GM19397 (cell line): Measurements from ENCODE around the gene LOXHD1.

Experiments used
- ATAC-seq: cut with Tn5 transposase; IDR thresholded peaks from one replicate; pipeline ENCODE4 v1.9.1; 2021; ENCODE audit warnings: mild to moderate bottlenecking, moderate library complexity; ENCODE audit not compliant: unreplicated experiment

The LOXHD1 gene

DNA sequence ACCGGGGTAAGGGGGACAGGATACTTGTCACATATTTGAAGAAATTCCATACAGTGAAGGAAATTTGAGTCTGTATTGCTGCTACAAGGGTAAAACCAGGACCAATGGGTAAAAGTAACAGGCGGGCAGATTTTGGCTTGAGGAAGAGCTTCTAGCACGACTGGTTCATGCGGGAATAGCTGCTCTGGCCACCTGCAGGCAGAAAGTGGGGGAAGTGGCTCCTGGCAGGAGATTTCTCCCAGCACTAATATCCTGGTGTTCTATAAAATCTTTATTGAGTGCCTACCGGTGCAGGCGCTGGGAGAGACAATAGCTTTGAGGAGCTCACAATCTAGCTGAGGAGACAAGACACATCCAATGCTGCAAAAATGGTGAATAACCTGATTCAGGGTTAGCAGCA lies 198.5 kb downstream of the LOXHD1 start:
- no peak for ATAC-seq

DNA sequence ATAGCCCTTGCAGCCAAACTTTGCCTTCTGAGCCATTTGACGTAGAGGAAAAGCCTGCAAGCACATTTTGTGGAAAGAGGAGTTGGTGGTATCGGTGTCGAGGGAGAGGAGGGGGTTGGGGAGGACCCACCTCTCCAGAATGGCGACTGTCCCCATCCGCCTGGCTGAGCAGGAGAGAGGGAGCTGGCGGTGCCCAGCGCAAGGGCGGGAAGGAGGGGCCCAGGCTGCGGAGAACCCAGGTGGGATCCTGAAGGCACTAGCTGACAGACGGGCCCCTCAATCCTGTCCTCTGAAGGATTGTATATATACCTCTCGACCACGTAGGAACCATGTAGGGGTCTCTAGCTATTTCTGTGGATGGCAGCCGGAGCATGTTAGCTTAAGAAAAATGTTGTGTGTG lies 200.3 kb downstream of the LOXHD1 start:
- ATAC-seq, result no peak

DNA sequence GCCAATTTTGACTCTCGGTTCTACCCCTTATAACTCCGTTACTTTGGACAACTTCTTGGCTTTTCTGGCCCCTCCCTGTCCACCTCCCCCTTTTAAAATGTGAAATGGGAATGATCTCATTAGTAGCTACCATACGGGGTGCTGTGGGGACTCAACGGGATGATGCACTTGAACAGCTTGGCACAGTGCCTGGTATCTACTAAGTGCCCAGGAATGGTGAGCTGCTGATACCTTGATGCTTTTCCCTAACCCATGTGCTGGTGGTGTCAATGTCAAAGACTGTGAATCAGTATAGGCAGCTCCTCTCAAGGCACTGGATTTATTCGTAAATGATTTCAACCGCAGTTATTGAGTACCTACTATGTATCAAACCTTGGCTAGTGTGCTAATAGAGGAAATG lies 204.2 kb downstream of the LOXHD1 start:
- no peak for ATAC-seq

DNA sequence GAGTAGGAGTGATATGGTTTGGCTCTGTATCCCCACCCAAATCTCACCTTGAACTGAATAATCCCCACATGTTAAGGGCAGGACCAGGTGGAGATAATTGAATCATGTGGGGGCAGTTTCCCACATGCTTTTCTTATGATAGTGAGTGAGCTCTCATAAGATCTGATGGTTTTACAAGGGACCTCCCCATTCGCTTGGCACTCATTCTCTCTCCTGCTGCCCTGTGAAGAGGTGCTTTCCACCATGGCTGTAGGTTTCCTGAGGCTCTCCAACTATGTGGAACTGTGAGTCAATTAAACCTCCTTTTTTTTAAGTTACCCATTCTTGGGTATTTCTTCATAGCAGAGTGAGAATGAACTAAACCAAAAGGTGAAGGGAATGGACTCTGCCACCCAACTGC lies 207.5 kb downstream of the LOXHD1 start:
- no peak for ATAC-seq

DNA sequence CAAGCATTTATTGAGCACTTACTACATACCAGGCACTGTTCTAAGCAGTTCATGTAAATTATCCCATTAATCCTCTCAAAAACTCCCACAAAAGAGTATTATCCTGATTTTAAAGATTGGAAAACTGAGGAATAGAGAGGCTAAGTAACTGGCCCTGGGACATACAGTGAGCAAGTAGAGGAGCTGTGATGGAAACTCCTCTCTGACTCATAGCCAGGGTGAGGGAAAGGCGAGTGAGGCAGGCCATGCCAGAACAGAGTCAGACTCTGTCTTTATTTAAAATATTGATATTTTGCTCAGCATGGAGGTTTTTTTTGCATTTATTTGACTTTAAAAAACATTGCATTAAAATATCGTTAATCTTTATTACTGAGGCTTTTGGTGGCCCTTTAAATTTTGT lies 208.0 kb downstream of the LOXHD1 start:
- no peak for ATAC-seq

DNA sequence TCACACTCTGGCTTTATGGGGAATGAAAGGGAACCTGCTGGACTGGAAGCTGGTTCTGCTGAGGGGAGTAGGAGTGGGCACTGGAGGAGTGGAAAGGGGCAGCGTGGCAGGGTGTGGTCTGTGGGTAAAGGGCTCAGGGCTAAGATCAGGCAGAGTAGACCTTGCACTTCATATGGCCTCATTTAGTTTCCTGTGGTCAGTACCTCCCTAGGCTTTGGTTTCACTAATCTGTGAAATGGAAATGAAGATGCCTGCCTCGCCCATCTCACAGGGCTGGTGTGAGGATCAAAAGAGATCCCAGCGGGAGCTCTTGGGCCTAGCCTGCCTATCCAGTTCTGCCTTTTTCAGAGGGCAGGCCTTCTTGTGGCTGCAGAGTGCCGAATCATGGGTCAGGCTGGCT lies 208.7 kb downstream of the LOXHD1 start:
- no peak for ATAC-seq

DNA sequence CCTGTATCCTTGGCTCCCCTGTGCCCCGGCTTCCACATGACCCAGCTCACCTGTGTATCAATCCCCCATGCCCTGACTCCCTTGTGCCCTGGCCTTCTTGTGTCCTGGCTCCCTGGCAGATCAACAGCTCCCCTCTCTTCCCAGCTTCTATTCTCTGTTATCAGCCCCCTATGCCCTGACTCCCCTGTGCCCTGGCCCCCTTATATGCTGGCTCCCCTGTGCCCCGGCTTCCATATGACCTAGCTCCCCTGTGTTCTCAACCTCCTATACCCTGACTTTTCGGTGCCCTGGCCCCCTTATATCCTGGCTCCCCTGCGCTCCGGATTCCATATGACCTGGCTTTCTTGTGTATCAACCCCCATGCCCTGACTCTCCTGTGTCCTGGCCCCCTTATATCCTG lies 209.2 kb downstream of the LOXHD1 start:
- no peak for ATAC-seq

DNA sequence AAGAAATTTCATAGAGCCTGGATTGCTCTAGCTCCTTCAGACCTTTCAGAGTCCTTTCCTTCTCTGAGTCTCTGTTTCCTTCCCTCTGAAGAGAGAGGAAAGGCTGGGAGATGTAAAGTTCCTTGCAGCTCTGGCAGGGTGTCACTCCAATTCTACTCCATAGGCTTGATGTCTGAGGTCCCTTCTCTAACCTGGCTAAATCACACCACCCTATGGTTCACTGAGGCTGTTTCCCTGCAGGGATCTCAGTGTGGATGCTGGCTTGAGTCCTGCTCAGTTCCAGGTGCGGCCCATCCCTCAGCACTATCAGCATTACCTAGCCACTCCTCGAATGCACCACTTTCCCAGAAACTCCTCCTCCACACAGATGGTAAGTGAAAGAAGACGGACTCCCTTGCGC lies 209.7 kb downstream of the LOXHD1 start:
- no peak for ATAC-seq

DNA sequence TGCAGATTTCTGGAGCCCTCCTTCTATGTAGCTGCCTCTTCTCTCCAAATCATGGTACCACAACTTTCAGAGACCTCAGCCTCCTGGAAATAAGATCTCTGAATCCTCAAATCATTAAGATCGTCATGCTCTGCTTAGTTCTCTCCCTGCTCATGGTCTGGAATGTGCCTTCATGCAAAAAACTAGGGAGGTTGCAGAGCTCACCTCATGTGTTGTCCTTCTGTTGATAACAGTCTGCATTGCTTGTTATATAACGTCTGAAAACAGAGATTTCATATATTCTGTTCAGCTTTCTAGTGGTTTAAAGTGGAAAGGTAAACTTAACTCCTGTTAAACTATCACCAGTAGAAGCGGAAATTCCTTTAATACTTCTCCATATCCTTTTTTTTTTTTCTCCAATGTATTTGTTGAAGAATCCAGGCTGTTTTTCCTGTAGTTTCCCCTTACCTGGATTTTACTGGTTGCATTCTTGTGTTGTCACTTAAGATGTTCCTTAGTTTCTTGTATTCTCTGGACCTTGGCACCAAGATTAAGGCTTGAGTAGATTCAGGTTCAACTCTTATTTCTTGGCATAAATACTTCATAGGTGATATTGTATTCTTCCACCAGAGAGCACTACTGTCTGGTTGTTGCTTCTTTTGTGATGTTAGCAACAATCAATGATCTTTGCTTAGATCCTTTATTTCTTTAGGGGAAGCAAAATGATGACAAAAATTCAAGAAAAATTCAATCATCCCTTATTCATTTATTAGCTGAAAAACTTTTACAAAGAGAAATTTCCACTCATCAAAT lies 211.3 kb downstream of the LOXHD1 start:
- no peak for ATAC-seq

DNA sequence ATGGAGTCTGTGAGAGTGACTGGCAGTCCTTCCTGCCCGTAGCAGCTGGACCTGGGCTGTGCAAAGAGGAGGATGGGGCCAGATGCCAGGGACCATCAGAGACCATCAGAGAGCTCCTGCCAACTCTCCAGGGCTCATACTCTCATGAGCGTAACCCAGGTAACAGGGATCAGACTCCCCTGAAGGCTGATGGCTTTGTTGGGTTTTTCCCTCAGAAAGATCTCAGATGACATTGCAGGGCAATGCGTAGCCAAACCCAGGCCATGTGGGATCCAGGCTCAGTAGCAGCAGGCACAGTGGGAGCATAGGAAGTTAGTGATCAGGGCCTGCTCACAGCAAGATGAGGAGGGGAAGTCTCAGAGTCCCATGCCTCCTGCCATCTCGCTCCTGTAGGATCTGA lies 218.0 kb downstream of the LOXHD1 start:
- ATAC-seq, result no peak

DNA sequence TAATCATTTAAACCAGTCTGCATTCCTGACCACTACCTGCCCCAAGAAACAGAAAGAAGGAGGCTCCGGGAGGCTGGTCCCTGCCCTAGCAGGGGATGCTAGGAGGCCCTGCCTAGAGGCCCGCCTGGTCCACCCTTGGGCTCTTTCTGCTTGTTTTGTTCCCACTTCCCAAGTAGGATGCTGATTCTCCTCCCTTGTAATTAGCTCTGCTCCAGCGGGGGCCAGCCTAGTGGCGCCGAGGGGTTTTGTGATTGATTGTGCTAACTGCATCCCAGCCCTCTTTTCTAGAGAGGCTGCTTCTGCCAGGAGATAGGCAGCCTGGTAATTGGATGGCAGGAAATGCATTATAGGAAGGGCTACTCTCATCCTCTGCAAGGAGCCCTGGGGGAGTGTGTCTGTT lies 220.0 kb downstream of the LOXHD1 start:
- ATAC-seq, result no peak

DNA sequence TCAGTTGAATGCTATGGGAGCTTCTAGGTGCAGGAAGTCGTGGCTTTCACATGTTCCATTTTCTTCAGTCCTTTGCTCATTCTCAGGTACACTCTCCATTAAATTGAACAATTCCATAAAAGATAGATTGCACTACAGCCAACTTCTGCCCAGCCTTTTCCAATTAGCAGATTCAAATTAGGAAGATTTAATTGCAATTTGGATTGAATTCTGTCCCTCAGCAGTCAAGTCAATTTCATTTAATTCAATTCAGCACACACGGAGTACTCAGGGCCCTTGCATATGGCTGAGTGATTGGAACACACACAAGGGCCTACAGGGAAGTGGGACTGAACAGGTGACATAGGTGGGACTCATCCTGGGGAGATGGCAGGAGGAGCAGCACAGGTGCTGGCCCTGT lies 220.4 kb downstream of the LOXHD1 start:
- ATAC-seq, result no peak

DNA sequence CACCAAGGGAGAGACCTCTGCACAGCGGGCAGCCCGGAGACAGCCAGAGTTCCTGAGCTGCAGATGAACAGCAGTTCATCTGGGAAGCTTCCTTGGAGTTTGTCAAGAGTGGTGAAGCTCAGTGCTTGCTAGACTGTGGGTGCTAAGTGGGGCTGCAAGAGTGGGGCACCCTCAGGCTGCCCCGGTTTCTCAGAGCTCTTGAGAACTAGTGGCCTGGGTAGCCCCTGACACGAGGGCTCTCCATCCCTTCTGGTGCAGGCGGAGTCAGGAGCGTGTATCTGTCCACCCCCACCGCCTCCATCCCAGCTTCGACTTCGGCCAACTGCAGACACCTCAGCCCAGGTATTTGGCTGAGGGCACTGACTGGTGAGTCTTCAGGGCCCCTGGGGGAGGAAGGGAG lies 222.0 kb downstream of the LOXHD1 start:
- no peak for ATAC-seq

DNA sequence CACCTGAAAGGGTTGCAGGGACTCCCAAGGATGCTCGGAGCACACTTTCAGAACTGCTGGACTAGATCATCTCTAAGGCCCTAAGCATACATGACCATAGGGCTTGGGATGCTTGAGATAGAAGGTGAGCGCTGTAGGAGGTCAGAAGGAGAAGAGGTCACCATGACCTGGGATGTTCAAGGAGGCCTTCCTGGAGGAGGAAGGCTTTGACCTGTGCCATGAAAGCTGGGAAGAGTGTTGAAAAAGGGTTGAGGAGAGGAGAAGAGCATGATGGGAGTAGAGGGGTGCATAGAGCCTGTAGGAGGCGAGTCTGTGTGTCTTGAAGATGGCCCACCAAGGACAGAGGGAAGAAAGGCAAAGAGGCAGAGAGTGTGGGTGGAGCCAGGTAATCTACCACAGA lies 222.4 kb downstream of the LOXHD1 start:
- ATAC-seq, result no peak

DNA sequence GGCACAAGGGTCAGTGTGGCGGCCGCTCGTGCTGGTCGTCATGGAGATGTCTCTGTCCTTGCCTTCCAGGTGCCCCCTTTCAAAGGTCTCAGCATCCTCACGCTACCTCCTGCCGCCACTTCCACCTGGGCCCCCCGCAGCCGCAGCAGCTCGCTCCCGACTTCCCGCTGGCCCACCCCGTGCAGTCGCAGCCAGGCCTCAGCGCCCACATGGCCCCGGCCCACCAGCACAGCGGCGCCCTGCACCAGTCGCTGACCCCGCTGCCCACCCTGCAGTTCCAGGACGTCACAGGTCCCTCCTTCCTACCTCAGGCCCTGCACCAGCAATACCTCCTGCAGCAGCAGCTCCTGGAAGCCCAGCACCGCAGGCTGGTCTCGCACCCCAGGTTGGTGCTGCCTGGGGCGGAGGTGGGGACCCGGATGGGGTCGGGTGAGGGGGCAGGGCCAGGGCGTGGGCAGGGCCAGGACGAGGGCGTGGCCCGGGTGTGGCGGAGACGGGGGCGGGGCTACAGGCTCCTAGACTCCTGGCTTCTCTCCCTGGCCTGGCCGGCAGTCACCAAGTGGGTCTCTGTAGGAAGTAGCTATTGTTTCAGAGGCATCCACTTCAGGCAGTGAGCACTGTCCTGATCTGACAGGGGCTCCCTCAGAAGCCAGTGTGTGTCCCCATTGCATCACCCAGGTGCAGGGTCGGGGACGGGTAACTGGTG lies 223.7 kb downstream of the LOXHD1 start:
- no peak for ATAC-seq

DNA sequence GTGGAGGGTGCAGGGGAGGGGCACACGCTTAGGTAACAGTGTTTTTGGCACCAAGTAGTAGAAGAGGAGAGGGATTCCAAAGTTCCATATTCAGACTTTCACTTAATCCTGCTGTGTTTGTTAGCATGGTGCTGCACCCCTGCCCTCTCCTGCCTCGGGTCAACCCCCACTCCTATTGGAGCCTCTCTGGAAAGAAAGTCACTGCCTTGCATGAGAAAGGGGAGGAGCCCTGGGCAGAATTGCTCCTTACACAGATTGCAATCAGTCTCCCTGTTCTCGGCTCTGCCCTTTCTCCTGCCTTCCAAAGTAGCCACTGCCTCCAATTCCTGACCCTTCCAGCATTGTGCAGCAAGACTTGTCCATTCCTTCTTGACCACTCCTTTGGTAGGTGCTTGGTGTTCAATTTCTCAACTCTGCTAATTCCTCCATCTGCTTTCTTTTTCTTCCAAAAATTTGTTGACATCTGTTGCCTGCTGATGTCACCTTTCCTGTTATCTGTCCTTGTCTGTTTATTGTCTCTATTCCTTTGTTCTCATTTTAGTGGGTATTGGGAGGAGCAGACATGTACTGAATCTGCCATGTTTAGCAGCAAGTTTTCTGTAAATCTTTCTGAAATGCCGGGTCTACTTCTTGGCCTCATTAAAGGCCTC lies 225.4 kb downstream of the LOXHD1 start:
- ATAC-seq, result no peak

DNA sequence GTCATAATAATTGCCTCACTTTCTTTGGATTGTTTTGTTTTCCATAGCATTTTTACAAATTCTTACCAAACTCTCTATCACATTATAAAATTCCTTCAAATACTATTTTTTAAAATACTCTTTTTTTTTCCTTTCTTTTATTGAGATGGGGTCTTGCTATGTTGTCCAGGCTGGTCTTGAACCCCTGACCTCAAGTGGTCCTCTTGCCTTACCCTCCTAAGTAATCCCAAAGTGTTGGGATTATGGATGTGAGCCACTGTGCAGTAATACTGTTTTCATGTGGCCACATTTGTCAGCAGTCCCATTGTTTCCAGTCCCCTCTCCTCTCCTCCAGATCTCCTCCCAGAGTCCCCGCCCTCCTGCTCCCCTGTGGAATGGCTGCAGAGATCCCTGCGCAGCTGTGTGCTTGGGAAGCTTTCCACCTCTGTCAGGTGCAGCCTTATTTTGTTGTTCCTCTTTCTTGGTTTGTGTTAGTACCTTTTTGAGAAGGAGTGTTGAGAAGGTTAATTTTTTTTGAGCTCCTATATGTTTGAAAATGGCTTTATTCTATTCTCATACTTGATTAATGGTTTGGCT lies 227.3 kb downstream of the LOXHD1 start:
- no peak for ATAC-seq

DNA sequence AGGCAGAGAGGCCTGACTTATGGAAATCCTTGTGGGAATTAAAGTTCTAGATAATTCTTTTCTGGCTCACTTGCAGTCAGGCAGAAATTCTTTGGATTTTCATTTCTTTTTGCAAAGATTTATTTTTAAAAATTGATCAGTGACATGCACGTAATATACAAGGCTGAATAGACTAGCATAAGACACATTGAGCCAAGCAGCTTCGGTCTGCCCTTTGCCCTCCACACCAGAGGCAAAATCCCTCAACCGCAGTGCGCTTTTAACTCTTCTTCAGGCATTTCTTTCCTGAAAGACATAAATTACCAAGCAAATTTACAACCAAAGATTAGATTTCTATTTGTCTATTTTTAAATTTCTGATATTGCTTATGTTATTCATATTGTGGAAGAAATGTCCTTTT lies 227.9 kb downstream of the LOXHD1 start:
- no peak for ATAC-seq

DNA sequence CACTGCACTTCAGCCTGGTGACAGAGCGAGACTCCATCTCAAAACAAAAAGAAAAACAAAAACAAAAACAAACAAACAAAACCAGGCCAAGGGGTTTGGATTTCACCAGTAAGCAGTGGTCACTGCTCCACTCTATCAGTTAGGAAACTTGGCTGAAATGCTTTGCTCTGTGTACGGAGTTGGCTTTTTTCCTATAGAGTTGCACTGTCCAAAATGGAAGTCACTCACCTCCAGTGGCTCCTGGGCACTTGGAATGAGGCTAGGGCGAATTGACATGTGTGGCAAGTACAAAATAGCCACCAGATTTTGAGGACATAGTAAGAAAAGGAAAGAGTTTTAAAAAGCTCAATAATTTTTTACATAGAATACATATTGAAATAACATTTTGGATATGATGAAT lies 228.7 kb downstream of the LOXHD1 start:
- ATAC-seq, result no peak

DNA sequence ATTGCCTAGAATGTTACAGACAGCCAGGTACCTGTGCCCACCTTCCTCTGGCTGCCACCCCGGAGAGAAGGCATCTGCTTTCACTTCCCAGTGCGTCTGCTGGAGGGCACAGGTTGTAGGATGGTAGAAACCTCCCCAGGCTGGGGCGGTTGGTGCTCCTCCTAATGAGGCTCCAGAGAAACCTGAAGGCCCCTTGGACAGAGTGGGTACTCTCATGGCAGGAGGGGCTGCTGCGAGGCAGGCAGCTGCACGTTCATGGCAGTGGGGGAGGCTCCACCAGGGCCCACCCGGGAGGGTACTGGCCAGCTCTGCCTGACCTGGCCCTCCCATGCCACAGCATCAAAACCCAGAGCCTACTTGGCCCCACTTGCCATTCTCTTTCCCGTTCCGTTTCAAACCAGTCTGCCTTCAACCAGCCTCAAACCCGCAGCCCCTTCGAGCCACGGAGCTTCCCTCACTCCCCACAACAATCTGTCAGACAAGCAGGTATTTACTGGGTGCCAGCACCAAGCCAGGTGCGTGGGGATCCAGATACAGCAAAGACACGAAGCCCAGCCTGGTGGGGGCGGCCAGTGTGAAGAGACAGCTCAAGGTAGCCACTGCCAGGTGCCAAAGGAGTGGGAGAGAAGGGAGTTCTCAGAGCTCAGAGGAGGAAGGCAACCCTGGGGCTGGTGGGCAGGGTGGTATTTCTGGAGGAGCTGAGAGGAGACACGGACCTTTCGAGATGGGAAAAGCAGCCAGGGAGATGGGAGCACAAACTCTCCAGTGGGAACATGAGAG lies 229.6 kb downstream of the LOXHD1 start:
- no peak for ATAC-seq
